WERI-Rb-1 (cell line): Measurements from ENCODE around the gene CCDC198.

Source experiments
- DNase-seq: peaks from one replicate; pipeline ENCODE4 v3.0.0-alpha.2; 2020
- H3K27ac ChIP-seq: fragments of 250-450 bp; sonication (Bioruptor Pico); 2 replicates; pipeline ENCODE4 v1.5.1; 2020; ENCODE audit warnings: mild to moderate bottlenecking, moderate library complexity
- H3K27me3 ChIP-seq: fragments of 250-450 bp; sonication (Bioruptor Pico); 2 replicates; pipeline ENCODE4 v1.5.1; 2021; ENCODE audit warnings: mild to moderate bottlenecking, low read depth, moderate library complexity; ENCODE audit not compliant: insufficient read depth, severe bottlenecking
- H3K36me3 ChIP-seq: fragments of 250-450 bp; sonication (Bioruptor Pico); 2 replicates; pipeline ENCODE4 v1.5.1; 2020; ENCODE audit warnings: mild to moderate bottlenecking, moderate library complexity
- H3K4me3 ChIP-seq: 2 replicates; pipeline ENCODE4 v1.5.1; 2011; ENCODE audit warnings: low read depth, mild to moderate bottlenecking, control low read depth, low read length
- H3K9me3 ChIP-seq: fragments of 250-450 bp; sonication (Bioruptor Pico); 2 replicates; pipeline ENCODE4 v1.5.1; 2021; ENCODE audit warnings: mild to moderate bottlenecking, moderate library complexity; ENCODE audit not compliant: severe bottlenecking
- TF ChIP-seq, protein P1 (sequence below): IDR thresholded peaks from 2 replicates; pipeline ENCODE4 v1.5.1; 2011; ENCODE audit warnings: low read depth, mild to moderate bottlenecking, control low read depth, inconsistent platforms, low read length

The CCDC198 gene, protein sequence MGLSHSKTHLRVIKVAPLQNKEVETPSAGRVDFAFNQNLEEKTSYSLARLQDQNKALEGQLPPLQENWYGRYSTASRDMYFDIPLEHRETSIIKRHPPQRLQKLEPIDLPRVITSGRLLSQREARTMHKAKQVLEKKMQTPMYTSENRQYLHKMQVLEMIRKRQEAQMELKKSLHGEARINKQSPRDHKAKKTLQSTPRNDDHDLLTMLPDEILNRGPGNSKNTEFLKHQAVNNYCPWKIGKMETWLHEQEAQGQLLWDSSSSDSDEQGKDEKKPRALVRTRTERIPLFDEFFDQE

DNA sequence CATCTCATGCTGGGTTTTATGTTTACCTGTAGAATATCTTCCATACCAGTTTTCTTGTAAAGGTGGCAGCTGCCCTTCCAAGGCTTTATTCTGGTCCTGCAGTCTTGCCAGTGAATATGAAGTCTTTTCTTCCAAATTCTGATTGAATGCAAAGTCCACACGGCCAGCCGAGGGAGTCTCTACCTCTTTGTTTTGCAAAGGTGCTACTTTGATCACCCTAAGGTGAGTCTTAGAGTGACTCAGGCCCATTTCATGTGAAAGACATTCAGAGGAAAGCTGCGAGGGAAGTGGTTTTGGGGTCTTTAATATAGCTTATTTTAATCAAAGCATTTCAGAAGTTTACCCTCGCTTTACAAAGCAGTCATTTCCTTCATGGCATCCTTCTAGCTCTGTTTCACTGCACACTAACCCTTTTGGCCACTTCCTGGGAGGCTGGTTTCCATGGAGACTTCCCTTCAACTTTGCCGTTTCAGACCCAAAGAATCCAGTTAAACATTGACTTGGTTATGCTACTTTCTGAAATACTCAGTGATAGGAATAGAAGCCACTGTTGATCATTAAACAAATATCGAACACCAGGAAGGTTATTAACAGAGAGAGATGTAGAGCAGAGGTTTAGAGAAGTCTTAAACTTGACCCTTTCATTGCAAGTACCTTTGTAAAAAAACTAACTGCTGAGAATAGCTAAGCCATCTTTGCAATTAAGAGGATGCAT, at the start of gene CCDC198:
Gene CCDC198 (minus strand): TSS at position 391 of the 715 bp plus-strand sequence. CDS start 142 bp downstream, at position 249.
- no peak for DNase-seq
- no peaks in the 10 kb centered on the region for H3K36me3 ChIP-seq
- TF ChIP-seq, protein P1, sequence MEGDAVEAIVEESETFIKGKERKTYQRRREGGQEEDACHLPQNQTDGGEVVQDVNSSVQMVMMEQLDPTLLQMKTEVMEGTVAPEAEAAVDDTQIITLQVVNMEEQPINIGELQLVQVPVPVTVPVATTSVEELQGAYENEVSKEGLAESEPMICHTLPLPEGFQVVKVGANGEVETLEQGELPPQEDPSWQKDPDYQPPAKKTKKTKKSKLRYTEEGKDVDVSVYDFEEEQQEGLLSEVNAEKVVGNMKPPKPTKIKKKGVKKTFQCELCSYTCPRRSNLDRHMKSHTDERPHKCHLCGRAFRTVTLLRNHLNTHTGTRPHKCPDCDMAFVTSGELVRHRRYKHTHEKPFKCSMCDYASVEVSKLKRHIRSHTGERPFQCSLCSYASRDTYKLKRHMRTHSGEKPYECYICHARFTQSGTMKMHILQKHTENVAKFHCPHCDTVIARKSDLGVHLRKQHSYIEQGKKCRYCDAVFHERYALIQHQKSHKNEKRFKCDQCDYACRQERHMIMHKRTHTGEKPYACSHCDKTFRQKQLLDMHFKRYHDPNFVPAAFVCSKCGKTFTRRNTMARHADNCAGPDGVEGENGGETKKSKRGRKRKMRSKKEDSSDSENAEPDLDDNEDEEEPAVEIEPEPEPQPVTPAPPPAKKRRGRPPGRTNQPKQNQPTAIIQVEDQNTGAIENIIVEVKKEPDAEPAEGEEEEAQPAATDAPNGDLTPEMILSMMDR: no peak
- no peaks in the 10 kb centered on the region for H3K9me3 ChIP-seq
- no peak within 1 kb of the TSS for H3K4me3 ChIP-seq
- H3K27ac ChIP-seq: no peak within 1 kb of the TSS
- H3K27me3 ChIP-seq: no peaks in the 10 kb centered on the region

DNA sequence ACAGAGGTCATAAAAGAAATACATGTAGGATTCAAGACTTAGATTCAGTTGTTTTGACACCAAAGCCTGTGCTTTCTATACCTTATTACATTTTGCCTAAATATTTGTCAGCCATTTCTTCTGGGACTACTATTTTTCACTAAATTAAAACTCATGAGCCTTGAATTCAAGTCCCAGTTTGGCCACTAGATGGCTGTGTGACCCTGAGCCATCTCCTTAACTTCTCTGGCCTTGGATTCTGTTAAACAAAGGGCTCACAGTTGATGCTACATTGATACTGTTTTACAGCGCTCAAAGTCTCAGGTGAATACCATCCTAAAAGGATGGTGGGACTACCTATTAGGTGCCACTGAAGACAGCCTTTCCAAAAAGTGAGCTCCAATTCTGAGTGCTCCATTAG, 39.6 kb upstream of the CCDC198 start:
- no peak overlapping the region for H3K27ac ChIP-seq
- H3K4me3 ChIP-seq: no peak overlapping the region
- TF ChIP-seq, protein P1: peak; percentile 41
- H3K27me3 ChIP-seq: peaks cover 3% of the 10 kb centered on the region
- H3K36me3 ChIP-seq: no peaks in the 10 kb centered on the region
- DNase-seq: no peak
- H3K9me3 ChIP-seq: no peaks in the 10 kb centered on the region

DNA sequence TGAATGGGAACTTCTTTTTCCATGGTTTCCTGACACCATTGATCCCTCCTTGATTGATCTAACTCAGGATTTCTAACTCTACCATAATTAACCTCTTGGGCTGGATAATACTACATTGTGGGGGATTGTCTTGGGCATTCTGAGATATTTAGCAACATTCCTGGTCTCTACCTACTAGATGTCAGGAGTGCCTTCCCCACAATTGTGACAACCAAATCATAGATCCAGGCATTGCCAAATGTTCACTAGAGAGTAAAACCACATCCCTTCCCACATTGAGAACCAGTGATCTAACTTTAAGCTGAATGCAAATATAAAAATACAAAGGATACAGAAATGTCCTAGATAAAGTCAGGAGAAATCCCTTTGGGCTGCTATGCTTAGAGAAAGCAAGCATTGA, 36.9 kb upstream of the CCDC198 start:
- TF ChIP-seq, protein P1: no peak
- peaks cover 3% of the 10 kb centered on the region for H3K27me3 ChIP-seq
- H3K9me3 ChIP-seq: no peaks in the 10 kb centered on the region
- H3K27ac ChIP-seq: no peak overlapping the region
- no peaks in the 10 kb centered on the region for H3K36me3 ChIP-seq
- DNase-seq: no peak
- H3K4me3 ChIP-seq: no peak overlapping the region

DNA sequence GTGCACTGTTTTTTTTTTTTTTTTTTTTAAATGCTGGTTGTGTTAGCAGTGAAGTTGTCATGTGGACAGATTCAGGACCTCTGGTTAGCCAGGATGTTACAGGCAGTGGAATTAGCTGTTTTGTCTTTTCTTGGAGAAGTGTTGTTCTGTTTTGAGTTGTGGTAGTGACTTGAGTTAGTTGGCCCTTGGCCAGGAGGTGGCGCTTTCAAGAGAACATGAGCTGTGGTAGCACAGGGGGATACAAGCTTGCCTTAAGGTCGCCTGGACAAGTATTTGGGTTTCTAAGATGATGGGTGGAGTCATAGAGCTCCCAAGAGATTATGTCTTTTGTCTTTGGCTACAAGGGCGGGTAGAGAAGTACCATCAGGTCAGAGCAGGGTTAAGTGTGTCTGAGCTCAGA, 33.3 kb upstream of the CCDC198 start:
- TF ChIP-seq, protein P1: peak; percentile 30; the same call in 1 of the 2 replicates

DNA sequence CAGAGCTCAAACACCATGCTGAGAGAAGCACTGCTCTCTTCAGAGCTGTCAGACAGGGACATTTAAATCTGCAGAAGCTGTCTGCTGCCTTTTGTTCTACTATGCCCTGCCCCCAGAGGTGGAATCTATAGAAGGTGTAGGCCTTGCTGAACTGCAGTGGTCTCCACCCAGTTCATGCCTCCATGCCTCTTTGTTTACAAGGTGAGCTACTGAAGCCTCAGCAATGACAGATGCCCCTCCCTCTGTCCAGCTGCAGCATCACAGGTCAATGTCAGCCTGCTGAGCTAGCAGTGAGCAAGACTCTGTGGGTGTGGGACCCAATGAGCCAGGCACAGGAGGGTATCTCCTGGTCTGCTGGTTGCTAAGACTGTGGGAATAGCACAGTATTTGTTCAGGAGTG, 25.4 kb upstream of the CCDC198 start:
- no peak for DNase-seq
- Histone ChIP-seq H3K27me3 (no peaks in the 10 kb centered on the region), H3K9me3 (no peaks in the 10 kb centered on the region), H3K36me3 (no peaks in the 10 kb centered on the region), H3K27ac (no peak overlapping the region), H3K4me3 (no peak overlapping the region)
- TF ChIP-seq, protein P1: no peak

More for the DNA sequence above, 33.3 kb upstream of the CCDC198 start:
- no peak overlapping the region for H3K4me3 ChIP-seq
- no peaks in the 10 kb centered on the region for H3K9me3 ChIP-seq
- DNase-seq: peak; percentile 18
- no peaks in the 10 kb centered on the region for H3K36me3 ChIP-seq
- H3K27me3 ChIP-seq: peaks cover 3% of the 10 kb centered on the region
- no peak overlapping the region for H3K27ac ChIP-seq
